HepG2 (cell line): Measurements from ENCODE around the gene ADD2. TPM values are rescaled to one million over a fixed set of nuclear protein-coding genes. Genes with fewer than 3 reads are reported as not detected.

Experiments
- ATAC-seq: fragments of 200-7000 bp; cut with Tn5 transposase; 3 replicates; pipeline ENCODE4 v1.9.1; 2020; ENCODE audit warnings: mild to moderate bottlenecking, moderate library complexity
- BruUV-seq: library from RNA; stranded (reverse); fragments of 400-500 nt; replicated peaks from 2 replicates; lab custom pipeline; 2021; lab: Mats Ljungman, UMichigan
- CTCF ChIA-PET: fragments of 300-600 bp; formaldehyde crosslinking; extraction: SDS; loops from one replicate; lab custom pipeline; 2021; ENCODE audit warnings: low total read pairs, inconsistent platforms, low intra/inter-chr PET ratio; lab: Yijun Ruan, JAX
- POLR2A ChIA-PET: fragments of 350-600 bp; sonication (Branson Sonifier 250); formaldehyde crosslinking; loops from one replicate; lab custom pipeline; 2020; ENCODE audit warnings: antibody characterized with exemption, inconsistent platforms; lab: Yijun Ruan, JAX
- DNase-seq: peaks from one replicate; pipeline ENCODE4 v3.0.0-alpha.2; 2015; ENCODE audit warnings: low spot score
- FAIRE-seq: peaks from 3 replicates; lab custom pipeline; 2011; peaks lifted over from hg19 to GRCh38; lab: Jason Lieb, UNC
- H2AFZ ChIP-seq: one replicate; pipeline ENCODE4 v1.6.1; 2011; ENCODE audit warnings: low read length, inconsistent platforms
- H3K27ac ChIP-seq: fragments of 300-600 bp; 3 replicates; pipeline ENCODE4 v1.8.0; 2011; ENCODE audit warnings: mixed run types, mild to moderate bottlenecking, mixed read lengths, low read length, inconsistent platforms; ENCODE audit not compliant: insufficient read depth; ENCODE audit errors: extremely low read length
- H3K27me3 ChIP-seq, 2 experiments: fragments of 200-600 bp in 1 of 2; 2 replicates in 1 of 2; 3 replicates in 1 of 2; pipeline versions ENCODE4 v1.6.0 to v1.8.0; 2011; ENCODE audit warnings: low read length in 2 of 2, mild to moderate bottlenecking in 2 of 2, moderate library complexity in 2 of 2, inconsistent platforms in 1 of 2; ENCODE audit not compliant: insufficient read depth in 2 of 2, control insufficient read depth in 1 of 2
- H3K36me3 ChIP-seq, 2 experiments: fragments of 200-600 bp in 1 of 2; replicated peaks in 1 of 2; 2 replicates in 1 of 2; 3 replicates in 1 of 2; pipeline versions ENCODE4 v1.5.1 to v1.8.0; 2011; ENCODE audit warnings: low read length in 2 of 2, inconsistent platforms in 1 of 2; ENCODE audit not compliant: insufficient read depth in 2 of 2, control insufficient read depth in 1 of 2
- H3K4me1 ChIP-seq: 2 replicates; pipeline ENCODE4 v1.5.1; 2012; ENCODE audit warnings: low read length, inconsistent platforms; ENCODE audit not compliant: insufficient read depth
- H3K4me2 ChIP-seq: 2 replicates; pipeline ENCODE4 v1.6.0; 2011; ENCODE audit warnings: low read depth, low read length, inconsistent platforms
- H3K4me3 ChIP-seq, 3 experiments: fragments of 200-600 bp in 1 of 3; sonication (generic), shearing (Covaris generic) in 1 of 3; replicated peaks in 1 of 3; 2 replicates each; pipeline ENCODE4 v1.5.1; 2011 to 2016; ENCODE audit warnings: low read length in 3 of 3, inconsistent platforms in 2 of 3, low read depth in 2 of 3, mild to moderate bottlenecking in 2 of 3, control low read depth in 1 of 3, mixed read lengths in 1 of 3; ENCODE audit not compliant: insufficient read depth in 1 of 3
- H3K79me2 ChIP-seq: one replicate; pipeline ENCODE4 v1.6.1; 2011; ENCODE audit warnings: low read length, inconsistent platforms; ENCODE audit not compliant: insufficient read depth
- H3K9ac ChIP-seq: 2 replicates; pipeline ENCODE4 v1.6.0; 2011; ENCODE audit warnings: mild to moderate bottlenecking, low read depth, low read length, inconsistent platforms; ENCODE audit not compliant: insufficient read depth
- H3K9me3 ChIP-seq: 2 replicates; pipeline ENCODE4 v1.5.1; 2012; ENCODE audit warnings: mild to moderate bottlenecking, low read length
- H4K20me1 ChIP-seq: 2 replicates; pipeline ENCODE4 v1.6.0; 2011; ENCODE audit warnings: inconsistent platforms, mild to moderate bottlenecking, low read length, moderate library complexity; ENCODE audit not compliant: insufficient read depth
- MLLT10 ChIP-seq: sonication (generic); formaldehyde crosslinking; IDR thresholded peaks from 2 replicates; pipeline ENCODE4 v1.4.0; 2020; ENCODE audit warnings: missing genetic modification reagents
- REXO4 ChIP-seq: sonication (generic); formaldehyde crosslinking; IDR thresholded peaks from 2 replicates; pipeline ENCODE4 v1.8.0; 2022; ENCODE audit warnings: missing genetic modification reagents, mild to moderate bottlenecking, borderline replicate concordance
- ZNF7 ChIP-seq: IDR thresholded peaks from 2 replicates; pipeline ENCODE4 v1.6.1; 2016; ENCODE audit warnings: missing biosample characterization, missing genetic modification reagents
- ZSCAN31 ChIP-seq: sonication (generic); formaldehyde crosslinking; IDR thresholded peaks from 2 replicates; pipeline ENCODE4 v1.5.0; 2020; ENCODE audit warnings: low read depth, mild to moderate bottlenecking, missing genetic modification reagents
- WGBS: methylation state at CpG from one replicate; pipeline ENCODE4 v1.1.6; 2017; ENCODE audit warnings: low lambda C conversion rate; 5-methylcytosine and 5-hydroxymethylcytosine counted together
- in situ Hi-C: cut with HindIII; loops from 2 replicates; pipeline ENCODE4 v1.10.0; 2017; ENCODE audit warnings: low pct_unique_long_range_greater_than_20kb; ENCODE audit not compliant: extremely low pct_ligation_motif_present
- intact Hi-C: fragments of 100-400 bp; cut with micrococcal nuclease; formaldehyde crosslinking; loops from one replicate; pipeline ENCODE4 v1.10.0; 2022; ENCODE audit not compliant: unreplicated experiment
- polyA plus RNA-seq, 8 experiments: library from polyadenylated mRNA; depleted of rRNA in 3 of 8; stranded (reverse) in 7 of 8; unstranded in 1 of 8; fragments of >200 nt; fragmentation: Illumina TruSeq in 4 of 8; extraction: Trizol in 4 of 8; gene quantifications; 2 replicates each; pipeline versions ENCODE4 v1.2.1 to v1.2.3, GENCODE V29; 2011 to 2016; ENCODE audit warnings: low read depth in 4 of 8, missing spikeins in 1 of 8, mixed read lengths in 1 of 8; ENCODE audit not compliant: insufficient read depth in 1 of 8
- total RNA-seq, 5 experiments: library from RNA; depleted of rRNA; stranded (reverse); fragments of >200 nt; fragmentation: Illumina TruSeq; extraction: Trizol; gene quantifications; 2 replicates each; pipeline ENCODE4 v1.2.3, GENCODE V29; 2016; ENCODE audit warnings: low read depth in 1 of 5

The ADD2 gene
- total and polyA plus RNA-seq, 2 of the 13 experiments (the other 11 are each of a cell fraction or from before 2014, with no cell fraction given), result 0.05 to 0.13 TPM

DNA sequence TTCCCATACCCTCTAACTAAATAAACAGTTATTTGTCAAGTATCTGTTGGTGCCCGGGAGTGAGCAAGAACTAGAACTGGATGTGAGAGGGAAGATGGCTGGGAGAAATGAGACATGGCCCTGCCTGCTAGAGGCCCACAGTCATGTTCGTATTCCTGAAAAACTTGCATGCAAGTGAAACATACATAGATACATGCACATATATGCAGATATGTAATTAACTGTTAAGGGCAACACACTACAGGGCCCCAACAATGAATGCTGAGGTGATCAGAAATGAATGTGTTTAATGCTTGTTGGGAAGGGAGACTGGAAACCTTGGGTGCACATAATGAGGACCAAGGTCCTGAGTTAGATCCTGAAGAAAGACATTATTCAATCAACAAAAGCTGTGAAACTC is 49.8 kb downstream of the ADD2 start:
- POLR2A ChIA-PET, result no interaction called here

DNA sequence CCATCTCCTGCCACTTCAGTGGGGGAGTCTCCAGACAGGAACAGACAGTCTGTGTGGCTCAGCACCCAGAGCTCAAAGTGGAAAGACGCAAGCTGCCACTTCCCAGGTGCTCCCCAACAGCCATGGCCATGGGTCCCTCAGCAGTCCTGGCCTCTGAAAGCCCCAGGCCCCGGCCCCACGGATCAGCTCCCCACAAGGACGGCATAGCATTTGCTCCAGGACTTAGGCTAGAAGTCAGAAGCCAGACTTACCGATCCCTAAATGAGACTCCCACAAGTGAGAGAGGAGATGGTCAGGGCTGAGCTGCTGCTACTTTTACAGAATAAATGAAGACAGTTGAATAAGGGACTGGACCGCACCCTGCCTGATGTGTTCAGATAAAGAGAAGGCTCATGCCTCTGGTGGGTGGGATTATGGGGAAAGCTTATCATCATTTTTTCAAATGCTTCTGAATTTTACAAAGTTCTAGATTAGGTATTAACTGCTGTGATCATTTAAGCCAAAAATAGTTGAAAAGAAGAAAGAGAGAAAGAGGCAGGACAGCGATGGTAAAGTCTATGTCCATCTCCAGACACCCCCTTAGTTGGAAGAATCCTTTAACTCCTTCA is 50.5 kb downstream of the ADD2 start:
- in situ Hi-C loops (no loop called here), intact Hi-C loops (no loop called here)
- WGBS, result 39% methylated on average over 4 of the region's 7 CpGs
- Histone ChIP-seq H3K36me3 (no peaks in the 10 kb centered on the region), H4K20me1 (no peaks in the 10 kb centered on the region), H3K79me2 (no peaks in the 10 kb centered on the region), H3K9ac (no peak overlapping the region), H3K9me3 (no peaks in the 10 kb centered on the region), H3K27me3 (peaks cover 2 to 25% of the 10 kb centered on the region in 2 experiments; a peak in 3 of 5 replicates), H3K4me1 (0 out of 2 replicates have a peak, but pooled peaks cover 6% of the 10 kb centered on the region), H2AFZ (no peak overlapping the region), H3K4me2 (no peak overlapping the region), H3K4me3 (no peak overlapping the region), H3K27ac (no peak overlapping the region)
- DNase-seq (no peak), FAIRE-seq (no peak), ATAC-seq (no peak)
- CTCF ChIA-PET, result no interaction called here
- TF ChIP-seq ZSCAN31 (CRISPR knock-in tag) (no peak), MLLT10 (no peak), REXO4 (CRISPR knock-in tag) (no peak)
- no TSS peak for BruUV-seq
- POLR2A ChIA-PET, result no interaction called here

More for the DNA sequence above, 49.8 kb downstream of the ADD2 start:
- no peaks in the 10 kb centered on the region for H3K36me3 ChIP-seq
- no peak overlapping the region for H3K27ac ChIP-seq
- H3K79me2 ChIP-seq, result no peaks in the 10 kb centered on the region
- FAIRE-seq (no peak), DNase-seq (no peak), ATAC-seq (no peak)
- CTCF ChIA-PET, result no interaction called here
- no peak overlapping the region for H2AFZ ChIP-seq
- BruUV-seq, result no TSS peak
- no peaks in the 10 kb centered on the region for H4K20me1 ChIP-seq
- H3K27me3 ChIP-seq, result peaks cover 2 to 20% of the 10 kb centered on the region in 2 experiments; a peak in 3 of 5 replicates
- intact Hi-C loops, result no loop called here
- in situ Hi-C loops, result no loop called here
- H3K4me1 ChIP-seq, result 0 out of 2 replicates have a peak, but pooled peaks cover 6% of the 10 kb centered on the region
- H3K4me3 ChIP-seq, result no peak overlapping the region
- no peak overlapping the region for H3K4me2 ChIP-seq
- H3K9me3 ChIP-seq, result no peaks in the 10 kb centered on the region
- WGBS, result 13% methylated on average over 2 of the region's 2 CpGs
- no peak for TF ChIP-seq ZNF7 (CRISPR knock-in tag)
- TF ChIP-seq, all 625 proteins: peak for 0
- no peak overlapping the region for H3K9ac ChIP-seq
